Measurements from ENCODE around the gene STOML1. TPM values are rescaled to one million over a fixed set of nuclear protein-coding genes. Genes with fewer than 3 reads are reported as not detected.

Gene STOML1
- 6.6 TPM for polyA plus RNA-seq

- Mint-ChIP-seq H3K27ac (peak within 1 kb of the TSS in 2 of 3 donors; percentile 69 to 93), H3K4me3 (peak within 1 kb of the TSS; percentile 83 to 94 (median 92)), H3K9me3 (no peaks in the 10 kb centered on the region), H3K27me3 (no peaks in the 10 kb centered on the region), H3K4me1 (peaks cover 29 to 40% (median 29%) of the 10 kb centered on the region in 3 donors), H3K36me3 (no peaks in the 10 kb centered on the region)
These were observed at the start of gene STOML1 for GRCh38 chr15:73991726-73992593. Gene STOML1 (minus strand): TSS chr15:73992295. CDS start chr15:73992223, 72 bp downstream.

- H3K9me3 Mint-ChIP-seq = no peaks in the 10 kb centered on the region
- H3K4me1 Mint-ChIP-seq = no peaks in the 10 kb centered on the region
- H3K36me3 Mint-ChIP-seq = no peaks in the 10 kb centered on the region
- peak overlapping the region in 1 of 3 donors; percentile 60 for H3K27ac Mint-ChIP-seq
- H3K27me3 Mint-ChIP-seq = no peaks in the 10 kb centered on the region
- no peak overlapping the region for H3K4me3 Mint-ChIP-seq
These were observed 49.2 kb upstream of the STOML1 start for GRCh38 chr15:74041311-74041756.

- Mint-ChIP-seq H3K36me3 (no peaks in the 10 kb centered on the region), H3K4me1 (no peaks in the 10 kb centered on the region), H3K4me3 (no peak overlapping the region), H3K27ac (peak overlapping the region in 1 of 3 donors; percentile 80), H3K27me3 (no peaks in the 10 kb centered on the region), H3K9me3 (no peaks in the 10 kb centered on the region)
These were observed 48.2 kb upstream of the STOML1 start for GRCh38 chr15:74040109-74040850.

- H3K36me3 Mint-ChIP-seq = no peaks in the 10 kb centered on the region
- no peaks in the 10 kb centered on the region for H3K9me3 Mint-ChIP-seq
- H3K27ac Mint-ChIP-seq = no peak overlapping the region
- no peaks in the 10 kb centered on the region for H3K27me3 Mint-ChIP-seq
- H3K4me3 Mint-ChIP-seq = no peak overlapping the region
- no peaks in the 10 kb centered on the region for H3K4me1 Mint-ChIP-seq
These were observed 47.5 kb upstream of the STOML1 start for GRCh38 chr15:74039656-74040010.

- Mint-ChIP-seq H3K27me3 (no peaks in the 10 kb centered on the region), H3K4me3 (no peak overlapping the region), H3K36me3 (no peaks in the 10 kb centered on the region), H3K4me1 (no peaks in the 10 kb centered on the region), H3K27ac (no peak overlapping the region), H3K9me3 (no peaks in the 10 kb centered on the region)
These were observed 46.9 kb upstream of the STOML1 start for GRCh38 chr15:74038707-74039655.

GRCh38 chr15:74037171-74038117, 45.3 kb upstream of the STOML1 start:
- Mint-ChIP-seq H3K4me1 (no peaks in the 10 kb centered on the region), H3K27me3 (no peaks in the 10 kb centered on the region), H3K4me3 (no peak overlapping the region), H3K36me3 (no peaks in the 10 kb centered on the region), H3K9me3 (no peaks in the 10 kb centered on the region), H3K27ac (no peak overlapping the region)

- Mint-ChIP-seq H3K9me3 (no peaks in the 10 kb centered on the region), H3K4me3 (peak overlapping the region in 1 of 4 donors; percentile 51), H3K4me1 (no peaks in the 10 kb centered on the region), H3K27me3 (no peaks in the 10 kb centered on the region), H3K27ac (no peak overlapping the region), H3K36me3 (no peaks in the 10 kb centered on the region)
These were observed 44.4 kb upstream of the STOML1 start for GRCh38 chr15:74036271-74037170.

GRCh38 chr15:74035121-74036017, 43.3 kb upstream of the STOML1 start:
- Mint-ChIP-seq H3K27me3 (no peaks in the 10 kb centered on the region), H3K4me1 (no peaks in the 10 kb centered on the region), H3K27ac (no peak overlapping the region), H3K36me3 (no peaks in the 10 kb centered on the region), H3K9me3 (no peaks in the 10 kb centered on the region), H3K4me3 (no peak overlapping the region)

GRCh38 chr15:74034206-74034755, 42.2 kb upstream of the STOML1 start:
- H3K27me3 Mint-ChIP-seq = no peaks in the 10 kb centered on the region
- H3K36me3 Mint-ChIP-seq = no peaks in the 10 kb centered on the region
- H3K4me3 Mint-ChIP-seq = no peak overlapping the region
- no peaks in the 10 kb centered on the region for H3K4me1 Mint-ChIP-seq
- no peak overlapping the region for H3K27ac Mint-ChIP-seq
- H3K9me3 Mint-ChIP-seq = no peaks in the 10 kb centered on the region

GRCh38 chr15:74032606-74033561, 40.8 kb upstream of the STOML1 start:
- Mint-ChIP-seq H3K27me3 (no peaks in the 10 kb centered on the region), H3K4me3 (peak overlapping the region in 1 of 4 donors; percentile 55), H3K4me1 (no peaks in the 10 kb centered on the region), H3K36me3 (no peaks in the 10 kb centered on the region), H3K27ac (peak overlapping the region in 1 of 3 donors; percentile 39), H3K9me3 (no peaks in the 10 kb centered on the region)

GRCh38 chr15:74032046-74032445, 40.0 kb upstream of the STOML1 start:
- no peaks in the 10 kb centered on the region for H3K27me3 Mint-ChIP-seq
- H3K27ac Mint-ChIP-seq = no peak overlapping the region
- no peak overlapping the region for H3K4me3 Mint-ChIP-seq
- no peaks in the 10 kb centered on the region for H3K4me1 Mint-ChIP-seq
- no peaks in the 10 kb centered on the region for H3K36me3 Mint-ChIP-seq
- H3K9me3 Mint-ChIP-seq = no peaks in the 10 kb centered on the region
